ENCODE data around the gene IL1A.

- no peak for TF ChIP-seq CTCF (IDR thresholded peaks at IDR 0.05)
- TF ChIP-seq POLR2A (IDR thresholded peaks at IDR 0.05) = no peak
Observed at GRCh38 chr2:112817082-112817689, 32.9 kb upstream of the IL1A start.
